ENCODE measurements around the gene ZNF747.
A peak's percentile ranks its signal among the peaks of the same experiment; 100 is the strongest.
"Not testable (repeated sequence)": the region's sequence is repeated elsewhere in the genome, so short reads cannot be mapped to it uniquely, and the experiment has no call there.

The ZNF747 gene

DNA sequence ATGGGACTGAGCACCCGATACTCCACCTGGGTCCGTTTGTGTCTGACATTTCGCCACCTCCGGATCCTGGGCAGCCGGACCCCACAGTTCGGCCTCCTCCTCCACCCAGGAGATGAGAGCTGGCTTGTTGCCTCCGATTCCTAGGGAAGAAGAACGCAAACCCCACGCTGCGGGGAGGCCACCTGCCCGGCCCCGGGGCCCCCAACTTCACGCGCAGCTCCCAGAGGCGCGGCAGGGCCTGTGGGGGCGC lies 23.0 kb upstream of the ZNF747 start:
- no peak for DNase-seq

DNA sequence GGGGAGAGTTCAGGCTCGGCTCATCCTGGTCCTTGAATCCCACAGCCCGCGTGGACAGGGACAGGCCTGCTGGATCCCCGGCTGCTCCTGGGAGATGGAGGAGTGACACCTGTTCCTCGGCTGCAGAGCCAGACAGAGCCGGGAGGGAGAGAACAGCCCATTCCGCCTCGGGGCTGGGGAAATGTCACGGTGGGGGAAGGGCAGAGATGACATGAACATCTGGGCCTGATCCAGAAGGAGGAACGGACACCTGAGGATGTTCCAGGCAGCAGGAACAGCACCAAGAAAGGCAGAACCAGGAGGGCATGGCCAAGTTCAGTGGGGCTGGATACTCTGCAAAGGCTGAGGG lies 21.4 kb upstream of the ZNF747 start:
- DNase-seq = no peak

DNA sequence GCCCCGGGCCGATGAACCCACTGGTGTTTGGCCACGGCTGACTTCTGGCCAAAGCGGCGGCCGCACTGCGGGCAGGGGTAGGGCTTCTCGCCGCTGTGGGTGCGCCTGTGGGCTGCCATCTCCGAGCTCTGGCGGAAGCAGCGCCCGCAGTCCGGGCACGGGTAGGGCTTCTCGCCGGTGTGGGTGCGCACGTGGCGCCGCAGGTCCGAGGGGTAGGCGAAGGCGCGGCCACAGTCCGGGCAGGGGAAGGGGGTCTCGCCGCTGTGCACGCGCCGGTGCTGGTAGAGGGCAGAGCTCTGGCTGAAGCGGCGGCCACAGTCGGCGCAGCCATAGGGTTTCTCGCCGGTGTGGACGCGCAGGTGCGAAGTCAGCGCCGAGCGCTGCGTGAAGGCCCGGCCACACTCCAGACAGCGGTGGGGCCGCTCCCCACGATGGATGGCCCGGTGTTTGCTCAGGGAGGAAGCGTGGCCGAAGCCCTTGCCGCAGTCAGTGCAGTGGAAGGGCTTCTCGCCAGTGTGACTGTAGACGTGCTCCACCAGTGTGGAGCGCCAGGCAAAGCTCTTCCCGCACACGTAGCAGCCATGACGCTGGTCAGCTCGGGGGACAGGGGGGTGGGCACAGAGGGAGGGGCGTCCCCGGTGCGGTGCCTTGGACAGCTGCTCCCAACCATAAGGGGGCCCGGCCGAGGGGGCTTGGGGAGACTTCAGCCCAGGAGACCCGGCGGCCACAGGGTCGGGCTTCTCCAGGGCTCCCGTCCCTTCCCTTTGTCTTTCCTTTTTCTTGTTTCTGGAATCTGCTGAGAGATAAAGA lies 20.9 kb upstream of the ZNF747 start:
- no peak for DNase-seq

- DNase-seq = no peak
These were observed 20.1 kb upstream of the ZNF747 start for GRCh38 chr16:30554557-30555314.

DNA sequence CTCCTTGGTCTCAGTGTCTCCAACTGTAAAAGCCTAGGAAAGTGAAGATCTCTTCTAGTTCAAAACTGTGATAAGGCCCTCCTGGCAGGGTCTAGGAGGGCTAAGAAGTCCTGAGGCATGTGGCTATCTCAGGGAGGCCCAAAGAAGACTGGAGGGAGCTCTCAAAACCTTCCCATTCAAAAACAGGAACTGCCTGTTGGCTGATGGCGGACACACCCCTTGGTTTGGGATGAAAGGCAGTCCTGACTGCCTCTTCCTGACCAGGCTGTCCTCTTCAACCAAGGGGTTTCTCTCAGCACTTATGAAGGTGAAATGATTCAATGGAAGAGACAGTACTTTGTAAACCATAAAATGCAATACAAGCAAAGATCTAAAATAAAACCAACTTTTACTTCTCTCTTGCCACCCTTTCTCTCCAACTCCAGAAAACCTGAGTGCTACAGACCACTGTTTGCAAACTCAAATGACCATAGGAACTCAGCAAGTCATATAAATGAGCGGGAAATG lies 18.8 kb upstream of the ZNF747 start:
- no peak for DNase-seq

DNA sequence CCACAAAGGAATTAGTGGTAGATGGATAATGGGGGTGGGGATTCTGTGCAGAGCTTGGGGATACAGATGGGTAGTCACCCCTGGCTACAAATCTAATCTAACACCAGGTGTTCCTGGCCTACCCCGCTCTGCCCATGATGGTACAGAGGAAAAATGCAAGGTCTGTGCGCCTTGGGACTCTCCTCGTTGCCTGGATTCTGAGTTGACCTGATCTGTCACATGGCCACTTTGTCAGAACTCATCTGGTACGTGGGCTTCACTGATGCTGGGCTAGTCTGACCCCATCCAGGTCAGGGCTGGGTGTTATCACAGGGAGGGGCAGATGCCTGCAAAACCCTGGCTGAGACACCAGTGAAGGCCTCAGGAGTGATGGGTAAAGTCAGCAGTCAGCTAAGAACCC lies 18.3 kb upstream of the ZNF747 start:
- no peak for DNase-seq

DNA sequence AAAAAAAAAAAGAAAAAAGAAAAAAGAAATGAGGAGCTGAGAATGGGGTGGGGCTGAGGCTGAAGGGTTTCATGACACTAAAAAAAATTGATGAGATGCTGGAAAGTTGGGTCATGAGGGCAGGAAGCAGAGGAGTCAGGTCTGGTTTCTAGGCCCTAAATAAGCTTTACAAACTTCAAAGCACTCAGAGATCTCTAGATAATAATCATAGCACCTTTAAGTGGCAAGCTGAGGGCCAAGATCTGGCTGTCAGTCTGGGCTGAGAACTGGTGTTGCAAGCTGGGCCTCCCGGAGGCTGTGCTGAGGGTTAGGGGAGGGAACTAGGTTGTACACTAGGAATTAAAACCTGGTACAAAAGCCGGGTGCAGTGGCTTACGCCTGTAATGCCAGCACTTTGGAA lies 17.1 kb upstream of the ZNF747 start:
- peak; percentile 65 for DNase-seq

DNA sequence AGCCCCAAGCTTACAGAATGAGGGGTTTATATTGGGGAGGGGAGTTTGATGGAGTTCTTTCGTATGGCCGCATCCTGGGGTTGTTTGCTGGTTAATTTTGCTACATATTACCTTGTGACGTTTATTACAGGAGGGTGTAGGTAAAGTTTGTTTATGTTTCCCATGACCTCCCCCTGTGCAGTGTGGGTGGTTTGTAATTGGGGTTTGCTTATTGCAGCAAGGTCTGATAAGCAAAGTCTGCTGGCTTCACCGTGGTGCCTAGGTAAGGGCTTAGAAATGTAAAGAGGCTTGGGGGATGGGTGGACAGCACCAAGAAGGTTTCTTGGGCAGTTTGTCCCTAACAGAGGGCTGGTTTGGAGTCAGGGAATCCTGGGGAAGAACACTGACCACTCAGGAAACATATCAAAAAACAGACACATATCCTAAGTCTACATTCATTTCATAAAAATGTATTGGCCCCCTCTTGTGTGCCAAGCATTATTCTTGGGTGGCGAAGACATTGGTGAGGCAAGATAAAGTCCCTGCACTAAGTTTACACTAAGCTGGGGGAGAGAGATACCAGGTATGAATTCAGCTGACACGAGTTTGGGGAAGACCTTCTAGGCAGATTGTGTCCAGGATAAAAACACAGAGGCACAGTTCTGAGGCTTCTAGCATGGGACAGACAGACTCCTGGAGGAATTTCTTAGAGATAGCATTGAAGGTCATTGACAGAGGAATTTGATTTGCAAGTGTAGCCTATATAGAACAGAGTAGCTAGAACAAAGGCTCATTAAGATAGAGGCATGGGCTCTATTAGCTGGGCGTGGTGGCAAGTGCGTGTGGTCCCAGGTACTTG lies 14.0 kb upstream of the ZNF747 start:
- DNase-seq = no peak

- DNase-seq = no peak
These were observed 11.5 kb upstream of the ZNF747 start for GRCh38 chr16:30546115-30546514.

DNA sequence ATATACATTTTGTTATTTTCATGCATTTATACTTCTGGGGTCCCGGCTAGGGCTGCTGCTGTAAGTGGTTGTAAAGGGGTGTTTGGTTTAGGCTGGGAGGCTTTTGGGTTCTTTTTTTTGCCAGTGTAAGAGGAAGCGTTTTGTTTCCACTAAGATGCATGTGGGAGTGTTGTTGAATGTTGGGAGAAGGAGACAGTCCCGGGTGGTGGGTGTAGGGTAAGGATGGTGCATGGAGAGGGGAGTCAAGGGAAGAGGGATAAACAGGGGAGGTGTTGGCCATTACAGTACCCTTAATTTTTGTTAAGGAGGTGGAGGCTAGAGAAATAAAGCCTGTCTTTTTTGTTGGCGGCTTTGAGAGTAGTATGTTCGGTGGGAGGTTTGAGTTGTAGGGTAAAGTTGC lies 8.4 kb upstream of the ZNF747 start:
- DNase-seq = no peak

DNA sequence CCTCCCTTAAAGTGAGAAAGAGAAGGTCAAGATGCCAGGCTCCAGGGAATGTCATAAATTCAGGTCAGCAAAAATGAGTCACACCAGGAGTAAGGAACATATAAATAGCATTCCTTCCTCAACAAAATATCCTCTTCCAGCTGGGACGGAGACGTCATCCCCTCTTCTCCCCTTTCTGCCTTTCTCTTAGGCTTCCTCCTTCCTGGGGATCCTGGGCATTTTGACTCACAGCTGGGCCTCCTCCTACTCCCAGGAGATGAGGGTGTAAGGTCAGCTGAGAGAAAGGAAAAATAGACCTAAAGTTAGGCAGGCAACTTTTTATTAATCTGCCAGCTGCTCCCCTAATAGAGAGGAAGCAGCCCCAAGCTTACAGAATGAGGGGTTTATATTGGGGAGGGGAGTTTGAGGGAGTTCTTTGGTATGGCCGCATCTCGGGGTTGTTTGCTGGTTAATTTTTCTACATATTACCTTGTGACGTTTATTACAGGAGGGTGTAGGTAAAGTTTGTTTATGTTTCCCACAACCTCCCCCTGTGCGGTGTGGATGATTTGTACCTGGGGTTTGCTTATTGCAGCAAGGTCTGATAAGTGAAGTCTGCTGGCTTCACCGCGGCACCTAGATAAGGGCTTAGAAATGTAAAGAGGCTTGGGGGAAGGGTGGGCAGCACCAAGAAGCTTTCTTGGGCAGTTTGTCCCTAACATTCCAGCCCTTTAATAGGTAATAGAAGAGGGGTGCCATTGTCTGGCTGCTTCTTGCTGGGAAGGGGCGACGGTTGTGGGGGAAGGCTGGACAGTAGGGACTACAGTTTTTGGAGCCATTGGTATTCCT lies 7.1 kb upstream of the ZNF747 start:
- DNase-seq = no peak

GRCh38 chr16:30540916-30541464 lies 6.3 kb upstream of the ZNF747 start:
- DNase-seq = not testable (repeated sequence)

- not testable (repeated sequence) for DNase-seq
These were observed 5.4 kb upstream of the ZNF747 start for GRCh38 chr16:30539986-30540526.

DNA sequence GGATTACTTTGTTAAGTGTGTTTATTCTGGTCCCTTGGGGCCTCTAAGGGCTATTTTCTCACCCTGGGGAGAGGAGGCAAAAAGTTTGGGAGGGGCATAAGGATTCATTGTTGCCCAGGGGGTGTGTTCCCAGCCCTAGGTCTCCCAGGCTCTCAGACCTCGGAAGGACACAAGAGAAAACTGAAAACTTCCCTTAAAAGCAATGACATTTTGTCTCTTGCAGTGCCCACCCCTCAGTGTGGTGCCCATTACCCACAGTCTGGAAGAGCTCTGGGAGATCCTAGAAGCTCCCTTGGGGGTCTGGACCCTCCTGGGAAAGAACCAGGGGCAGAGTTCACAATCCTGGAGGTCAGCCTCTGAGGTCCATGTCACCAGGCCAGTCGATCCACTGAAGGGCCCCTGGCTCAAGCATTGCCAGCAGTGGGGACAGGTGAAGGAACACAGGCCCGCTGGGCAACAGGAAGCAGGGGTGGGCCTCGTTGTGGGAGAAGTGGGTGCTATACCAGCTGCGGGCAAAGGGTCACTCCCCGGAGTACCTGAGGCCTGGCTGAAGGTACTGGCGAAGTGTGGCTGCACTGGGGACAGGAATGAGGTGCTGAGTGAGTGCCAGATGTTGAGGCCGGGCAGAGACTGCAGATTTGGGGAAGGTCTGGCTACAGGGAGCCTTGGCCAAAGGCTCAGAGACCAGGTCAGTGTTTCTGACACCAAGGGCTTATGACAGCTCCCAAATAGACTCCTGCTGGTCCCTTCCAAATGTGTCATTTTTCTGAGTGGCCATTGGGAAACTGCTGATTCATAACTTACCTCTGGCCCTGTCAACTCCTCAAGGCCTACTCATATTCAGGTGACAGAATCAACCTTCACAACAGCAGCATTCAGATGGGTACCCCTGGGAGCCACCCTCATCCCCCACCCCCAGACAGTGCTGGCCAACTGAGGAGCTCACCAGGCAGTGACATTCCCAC lies 4.6 kb upstream of the ZNF747 start:
- no peak for DNase-seq

DNA sequence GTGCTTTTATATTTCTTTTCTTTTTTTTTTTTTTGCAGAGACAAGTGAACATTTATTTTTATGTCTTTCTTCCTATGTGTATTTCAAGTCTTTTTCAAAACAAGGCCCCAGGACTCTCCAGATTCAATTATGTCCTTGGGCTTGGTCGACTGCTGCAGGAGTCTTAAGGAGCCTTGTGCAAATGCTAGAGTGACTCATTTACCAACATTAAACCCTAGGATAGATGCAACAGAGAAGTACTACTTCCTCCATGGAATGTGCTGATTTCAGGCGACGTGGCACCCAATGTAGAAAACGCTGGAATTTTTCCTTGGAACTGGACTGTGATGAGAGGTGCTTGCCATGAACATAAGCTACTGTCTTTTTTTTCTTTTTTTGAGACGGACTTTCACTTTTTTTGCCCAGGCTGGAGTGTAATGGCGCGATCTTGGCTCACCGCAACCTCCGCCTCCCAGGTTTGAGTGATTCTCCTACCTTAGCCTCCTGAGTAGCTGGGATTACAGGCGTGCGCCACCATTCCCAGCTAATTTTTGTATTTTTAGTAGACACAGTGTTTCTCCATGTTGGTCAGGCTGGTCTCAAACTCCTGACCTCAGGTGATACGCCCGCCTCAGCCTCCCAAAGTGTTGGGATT lies 1.9 kb upstream of the ZNF747 start:
- not testable (repeated sequence) for DNase-seq

- DNase-seq = peak; percentile 77
These were observed 1.1 kb upstream of the ZNF747 start for GRCh38 chr16:30535777-30536190.

DNA sequence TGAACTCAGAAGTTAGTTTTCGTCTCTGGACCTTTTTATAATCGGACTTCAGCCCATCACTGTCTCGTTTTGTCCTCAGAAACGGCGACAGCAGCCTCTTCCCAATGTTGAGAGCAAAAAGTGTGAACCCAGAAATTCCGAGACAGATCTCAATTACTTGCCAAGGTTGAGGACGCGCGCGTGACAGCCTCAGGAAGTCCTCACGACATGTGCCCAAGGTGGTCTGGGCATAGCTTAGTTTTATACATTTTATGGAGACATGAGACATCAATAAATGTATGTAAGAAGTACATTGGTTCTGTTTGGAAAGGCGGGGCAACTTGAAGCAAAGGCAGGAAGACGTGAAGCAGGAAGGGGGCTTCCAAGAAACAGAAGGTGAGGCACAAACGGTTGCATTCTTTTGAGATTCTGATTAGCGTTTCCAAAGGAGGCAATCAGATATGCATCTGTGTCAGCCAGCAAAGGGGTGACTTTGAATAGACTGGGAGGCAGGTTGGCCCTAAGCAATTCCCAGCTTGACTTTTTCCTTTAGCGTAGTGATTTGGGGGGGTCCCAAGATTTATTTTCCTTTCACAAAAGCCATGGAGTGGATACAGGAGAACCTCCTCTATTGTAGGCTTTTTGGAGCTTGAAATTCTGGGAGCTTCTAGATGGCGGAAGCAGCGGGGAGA lies 583 bp upstream of the ZNF747 start:
- no peak for DNase-seq

- peak; percentile 30 for DNase-seq
These were observed 800 bp downstream of the ZNF747 start for GRCh38 chr16:30533748-30534367.

DNA sequence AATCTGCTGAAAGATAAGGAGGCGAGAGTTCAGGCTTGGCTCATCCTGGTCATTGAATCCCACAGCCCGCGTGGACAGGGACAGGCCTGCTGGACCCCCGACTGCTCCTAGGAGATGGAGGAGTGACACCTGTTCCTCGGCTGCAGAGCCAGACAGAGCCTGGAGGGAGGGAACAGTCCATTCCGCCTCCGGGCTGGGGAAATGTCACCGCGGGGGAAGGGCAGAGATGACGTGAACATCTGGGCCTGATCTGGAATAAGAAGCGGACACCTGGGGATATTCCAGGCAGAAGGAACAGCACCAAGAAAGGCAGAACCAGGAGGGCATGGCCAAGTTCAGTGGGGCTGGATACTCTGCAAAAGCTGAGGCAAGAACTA lies 1.5 kb downstream of the ZNF747 start:
- no peak for DNase-seq

Measured in stimulated activated CD4-positive, alpha-beta T cell treated with anti-CD3 and anti-CD28 coated beads, Interleukin-1b, Interleukin-23, amount 100 ng/mL, for 48 hours (primary cell).